HepG2 (cell line): ENCODE data around the gene HEATR1. TPM values are rescaled to one million over a fixed set of nuclear protein-coding genes. Genes with fewer than 3 reads are reported as not detected.

Experiments
- BRD4 ChIP-seq: sonication (generic); formaldehyde crosslinking; IDR thresholded peaks from 2 replicates; pipeline ENCODE4 v1.4.0; 2020; ENCODE audit warnings: missing genetic modification reagents
- DNMT3B ChIP-seq: conservative IDR thresholded peaks from 2 replicates; pipeline ENCODE4 v1.6.1; 2016; ENCODE audit warnings: missing biosample characterization, control low read depth
- ELF3 ChIP-seq: IDR thresholded peaks from 2 replicates; pipeline ENCODE4 v1.6.1; 2016; ENCODE audit warnings: missing genetic modification reagents, missing compliant biosample characterization
- IKZF1 ChIP-seq: fragments of 450-650 bp; IDR thresholded peaks from 2 replicates; pipeline ENCODE4 v1.7.1; 2016
- IRX3 ChIP-seq: sonication (generic); formaldehyde crosslinking; IDR thresholded peaks from 2 replicates; pipeline ENCODE4 v1.8.1; 2023; ENCODE audit warnings: mild to moderate bottlenecking, low read depth, missing genetic modification reagents, borderline replicate concordance
- ISL2 ChIP-seq: sonication (generic); formaldehyde crosslinking; IDR thresholded peaks from 2 replicates; pipeline ENCODE4 v1.5.0; 2020; ENCODE audit warnings: missing genetic modification reagents
- MBD4 ChIP-seq: IDR thresholded peaks from 2 replicates; pipeline ENCODE4 v1.6.1; 2012; ENCODE audit warnings: low read length, inconsistent platforms, borderline replicate concordance
- MEF2D ChIP-seq: sonication (generic); formaldehyde crosslinking; IDR thresholded peaks from 2 replicates; pipeline ENCODE4 v1.5.1; 2020; ENCODE audit warnings: mild to moderate bottlenecking, missing genetic modification reagents
- NFRKB ChIP-seq: fragments of 450-650 bp; IDR thresholded peaks from 2 replicates; pipeline ENCODE4 v1.6.1; 2017
- PITX1 ChIP-seq: sonication (generic); formaldehyde crosslinking; IDR thresholded peaks from 2 replicates; pipeline ENCODE4 v1.5.1; 2020; ENCODE audit warnings: mild to moderate bottlenecking, missing genetic modification reagents
- POLR2G ChIP-seq: fragments of 200-400 bp; formaldehyde crosslinking; IDR thresholded peaks from 2 replicates; pipeline ENCODE4 v1.6.1; 2018; ENCODE audit warnings: mild to moderate bottlenecking, low read depth, low read length, moderate library complexity
- SCMH1 ChIP-seq: sonication (generic); formaldehyde crosslinking; IDR thresholded peaks from 2 replicates; pipeline ENCODE4 v1.9.0; 2021; ENCODE audit warnings: missing genetic modification reagents, mild to moderate bottlenecking, borderline replicate concordance
- STAG1 ChIP-seq: sonication (generic); formaldehyde crosslinking; IDR thresholded peaks from 2 replicates; pipeline ENCODE4 v1.4.0; 2020; ENCODE audit warnings: missing genetic modification reagents
- TFAP4 ChIP-seq: sonication (generic); IDR thresholded peaks from 2 replicates; pipeline ENCODE4 v1.6.1; 2016; ENCODE audit warnings: low read depth, borderline replicate concordance
- ZBTB34 ChIP-seq: sonication (generic); formaldehyde crosslinking; IDR thresholded peaks from 2 replicates; pipeline ENCODE4 v1.8.0; 2022; ENCODE audit warnings: mild to moderate bottlenecking, missing genetic modification reagents
- ZBTB38 ChIP-seq: sonication (generic); formaldehyde crosslinking; IDR thresholded peaks from 2 replicates; pipeline ENCODE4 v1.5.1; 2020; ENCODE audit warnings: mild to moderate bottlenecking, missing genetic modification reagents
- ZNF44 ChIP-seq: sonication (generic); formaldehyde crosslinking; IDR thresholded peaks from 2 replicates; pipeline ENCODE4 v1.5.1; 2020; ENCODE audit warnings: mild to moderate bottlenecking, missing genetic modification reagents
- ZNF841 ChIP-seq: sonication (generic); formaldehyde crosslinking; IDR thresholded peaks from 2 replicates; pipeline ENCODE4 v1.8.1; 2023; ENCODE audit warnings: missing genetic modification reagents, borderline replicate concordance
- ZSCAN25 ChIP-seq: sonication (generic); formaldehyde crosslinking; IDR thresholded peaks from 2 replicates; pipeline ENCODE4 v1.8.0; 2022; ENCODE audit warnings: mild to moderate bottlenecking, missing genetic modification reagents
- polyA plus RNA-seq, 8 experiments: library from polyadenylated mRNA; depleted of rRNA in 3 of 8; stranded (reverse) in 7 of 8; unstranded in 1 of 8; fragments of >200 nt; fragmentation: Illumina TruSeq in 4 of 8; extraction: Trizol in 4 of 8; gene quantifications; 2 replicates each; pipeline versions ENCODE4 v1.2.1 to v1.2.3, GENCODE V29; 2011 to 2016; ENCODE audit warnings: low read depth in 4 of 8, missing spikeins in 1 of 8, mixed read lengths in 1 of 8; ENCODE audit not compliant: insufficient read depth in 1 of 8
- total RNA-seq, 5 experiments: library from RNA; depleted of rRNA; stranded (reverse); fragments of >200 nt; fragmentation: Illumina TruSeq; extraction: Trizol; gene quantifications; 2 replicates each; pipeline ENCODE4 v1.2.3, GENCODE V29; 2016; ENCODE audit warnings: low read depth in 1 of 5
- TF ChIP-seq, protein P1 (sequence below): sonication (generic); formaldehyde crosslinking; IDR thresholded peaks from 2 replicates; pipeline ENCODE4 v1.4.0; 2020; ENCODE audit warnings: missing genetic modification reagents
- TF ChIP-seq, protein P2 (sequence below): sonication (generic); formaldehyde crosslinking; IDR thresholded peaks from 2 replicates; pipeline ENCODE4 v1.4.0; 2020; ENCODE audit warnings: mild to moderate bottlenecking, missing genetic modification reagents

HEATR1 gene
- total and polyA plus RNA-seq, 2 of the 13 experiments (the other 11 are each of a cell fraction or from before 2014, with no cell fraction given), result 10.2 to 45.8 TPM

DNA sequence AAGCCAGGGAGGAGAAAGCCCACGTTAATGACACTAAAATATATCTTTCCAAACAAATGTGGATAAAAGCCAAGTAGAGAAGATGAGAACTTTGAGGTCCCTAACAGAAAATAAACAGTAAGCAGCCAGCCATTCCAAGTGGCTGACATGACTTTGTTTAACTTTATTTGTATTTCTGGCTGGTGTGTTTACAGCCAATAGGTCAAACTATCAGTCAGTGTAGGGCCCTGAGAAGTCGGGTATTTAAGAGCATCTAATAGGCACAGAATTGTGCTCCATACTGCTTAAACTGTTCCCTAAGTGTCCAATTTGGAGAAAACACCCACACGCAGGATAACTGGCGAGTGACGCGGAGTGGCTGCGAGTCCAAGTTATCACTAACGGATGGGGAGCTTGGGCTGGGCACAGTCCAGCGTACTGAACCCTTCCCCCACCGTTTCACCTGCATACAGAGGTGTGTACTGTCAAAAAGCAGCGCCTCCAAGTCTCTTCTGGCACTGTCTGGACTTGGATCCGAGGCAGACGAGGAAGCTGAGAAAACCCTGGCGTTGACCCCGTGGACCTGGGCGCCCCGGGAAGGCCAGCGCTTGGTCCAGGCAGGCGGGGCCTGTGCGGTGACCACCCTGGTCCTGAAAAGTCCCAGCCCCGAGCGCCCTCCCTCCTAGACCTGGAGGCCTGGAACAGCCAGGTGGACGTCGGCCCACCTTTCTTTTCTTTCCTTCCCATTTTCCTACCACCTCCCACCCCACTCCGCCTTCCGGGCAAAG is 81.2 kb downstream of the HEATR1 start (continued):
- TF ChIP-seq, protein P1, sequence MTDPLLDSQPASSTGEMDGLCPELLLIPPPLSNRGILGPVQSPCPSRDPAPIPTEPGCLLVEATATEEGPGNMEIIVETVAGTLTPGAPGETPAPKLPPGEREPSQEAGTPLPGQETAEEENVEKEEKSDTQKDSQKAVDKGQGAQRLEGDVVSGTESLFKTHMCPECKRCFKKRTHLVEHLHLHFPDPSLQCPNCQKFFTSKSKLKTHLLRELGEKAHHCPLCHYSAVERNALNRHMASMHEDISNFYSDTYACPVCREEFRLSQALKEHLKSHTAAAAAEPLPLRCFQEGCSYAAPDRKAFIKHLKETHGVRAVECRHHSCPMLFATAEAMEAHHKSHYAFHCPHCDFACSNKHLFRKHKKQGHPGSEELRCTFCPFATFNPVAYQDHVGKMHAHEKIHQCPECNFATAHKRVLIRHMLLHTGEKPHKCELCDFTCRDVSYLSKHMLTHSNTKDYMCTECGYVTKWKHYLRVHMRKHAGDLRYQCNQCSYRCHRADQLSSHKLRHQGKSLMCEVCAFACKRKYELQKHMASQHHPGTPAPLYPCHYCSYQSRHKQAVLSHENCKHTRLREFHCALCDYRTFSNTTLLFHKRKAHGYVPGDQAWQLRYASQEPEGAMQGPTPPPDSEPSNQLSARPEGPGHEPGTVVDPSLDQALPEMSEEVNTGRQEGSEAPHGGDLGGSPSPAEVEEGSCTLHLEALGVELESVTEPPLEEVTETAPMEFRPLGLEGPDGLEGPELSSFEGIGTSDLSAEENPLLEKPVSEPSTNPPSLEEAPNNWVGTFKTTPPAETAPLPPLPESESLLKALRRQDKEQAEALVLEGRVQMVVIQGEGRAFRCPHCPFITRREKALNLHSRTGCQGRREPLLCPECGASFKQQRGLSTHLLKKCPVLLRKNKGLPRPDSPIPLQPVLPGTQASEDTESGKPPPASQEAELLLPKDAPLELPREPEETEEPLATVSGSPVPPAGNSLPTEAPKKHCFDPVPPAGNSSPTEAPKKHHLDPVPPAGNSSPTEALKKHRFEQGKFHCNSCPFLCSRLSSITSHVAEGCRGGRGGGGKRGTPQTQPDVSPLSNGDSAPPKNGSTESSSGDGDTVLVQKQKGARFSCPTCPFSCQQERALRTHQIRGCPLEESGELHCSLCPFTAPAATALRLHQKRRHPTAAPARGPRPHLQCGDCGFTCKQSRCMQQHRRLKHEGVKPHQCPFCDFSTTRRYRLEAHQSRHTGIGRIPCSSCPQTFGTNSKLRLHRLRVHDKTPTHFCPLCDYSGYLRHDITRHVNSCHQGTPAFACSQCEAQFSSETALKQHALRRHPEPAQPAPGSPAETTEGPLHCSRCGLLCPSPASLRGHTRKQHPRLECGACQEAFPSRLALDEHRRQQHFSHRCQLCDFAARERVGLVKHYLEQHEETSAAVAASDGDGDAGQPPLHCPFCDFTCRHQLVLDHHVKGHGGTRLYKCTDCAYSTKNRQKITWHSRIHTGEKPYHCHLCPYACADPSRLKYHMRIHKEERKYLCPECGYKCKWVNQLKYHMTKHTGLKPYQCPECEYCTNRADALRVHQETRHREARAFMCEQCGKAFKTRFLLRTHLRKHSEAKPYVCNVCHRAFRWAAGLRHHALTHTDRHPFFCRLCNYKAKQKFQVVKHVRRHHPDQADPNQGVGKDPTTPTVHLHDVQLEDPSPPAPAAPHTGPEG, result no peak
- no peak for TF ChIP-seq ZNF841
- no peak; the same call in 1 of the 2 replicates for TF ChIP-seq MBD4
- TF ChIP-seq ZBTB34 (CRISPR knock-in tag), result 0 out of 2 replicates have a peak, but pooled peaks have one; percentile 33
- no peak for TF ChIP-seq TFAP4
- TF ChIP-seq PITX1 (CRISPR knock-in tag), result no peak
- peak; percentile 38; the same call in 1 of the 2 replicates for TF ChIP-seq ELF3 (CRISPR knock-in tag)
- TF ChIP-seq ZBTB38 (CRISPR knock-in tag), result no peak
- TF ChIP-seq BRD4 (CRISPR knock-in tag), result no peak
- TF ChIP-seq DNMT3B (CRISPR knock-in tag), result no peak
- TF ChIP-seq MEF2D, result peak; percentile 65
- TF ChIP-seq IKZF1, result no peak
- peak; percentile 62; the same call in 1 of the 2 replicates for TF ChIP-seq ZSCAN25 (CRISPR knock-in tag)
- no peak for TF ChIP-seq SCMH1 (CRISPR knock-in tag)
- peak; percentile 5; the same call in 1 of the 2 replicates for TF ChIP-seq STAG1 (CRISPR knock-in tag)
- no peak; the same call in none of the 2 replicates for TF ChIP-seq POLR2G
- no peak for TF ChIP-seq NFRKB
- TF ChIP-seq, protein P2, sequence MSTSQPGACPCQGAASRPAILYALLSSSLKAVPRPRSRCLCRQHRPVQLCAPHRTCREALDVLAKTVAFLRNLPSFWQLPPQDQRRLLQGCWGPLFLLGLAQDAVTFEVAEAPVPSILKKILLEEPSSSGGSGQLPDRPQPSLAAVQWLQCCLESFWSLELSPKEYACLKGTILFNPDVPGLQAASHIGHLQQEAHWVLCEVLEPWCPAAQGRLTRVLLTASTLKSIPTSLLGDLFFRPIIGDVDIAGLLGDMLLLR (CRISPR knock-in tag), result no peak
- 0 out of 2 replicates have a peak, but pooled peaks have one; percentile 17 for TF ChIP-seq ISL2 (CRISPR knock-in tag)
- TF ChIP-seq ZNF44, result 0 out of 2 replicates have a peak, but pooled peaks have one; percentile 26
- TF ChIP-seq IRX3 (CRISPR knock-in tag), result no peak
